Measurements from ENCODE around the gene DNAI7. TPM values are rescaled to one million over a fixed set of nuclear protein-coding genes. Genes with fewer than 3 reads are reported as not detected.

Gene DNAI7, protein sequence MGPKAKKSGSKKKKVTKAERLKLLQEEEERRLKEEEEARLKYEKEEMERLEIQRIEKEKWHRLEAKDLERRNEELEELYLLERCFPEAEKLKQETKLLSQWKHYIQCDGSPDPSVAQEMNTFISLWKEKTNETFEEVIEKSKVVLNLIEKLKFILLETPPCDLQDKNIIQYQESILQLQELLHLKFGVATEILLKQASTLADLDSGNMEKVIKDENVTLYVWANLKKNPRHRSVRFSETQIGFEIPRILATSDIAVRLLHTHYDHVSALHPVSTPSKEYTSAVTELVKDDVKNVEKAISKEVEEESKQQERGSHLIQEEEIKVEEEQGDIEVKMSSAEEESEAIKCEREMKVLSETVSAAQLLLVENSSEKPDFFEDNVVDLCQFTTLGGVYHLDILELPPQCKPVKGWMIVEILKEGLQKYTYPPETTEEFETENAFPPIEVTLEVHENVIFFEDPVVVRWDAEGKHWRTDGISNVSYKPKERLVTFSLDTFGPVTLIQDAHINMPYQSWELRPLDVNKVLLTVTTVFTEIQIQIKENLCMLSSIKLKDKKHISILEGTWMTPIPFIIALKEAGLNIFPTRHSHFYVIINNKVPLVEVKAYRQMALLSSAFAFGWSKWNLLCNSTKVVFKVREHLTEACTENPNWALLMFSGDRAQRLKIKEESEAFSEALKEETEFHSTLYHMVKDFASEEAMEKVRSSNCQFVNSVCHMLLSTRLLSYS
- 0.09 to 0.46 TPM (median 0.20 TPM) in 5 replicates for total RNA-seq (2022; extraction: Qiagen RNA extraction; ENCODE audit: low read depth)

DNA sequence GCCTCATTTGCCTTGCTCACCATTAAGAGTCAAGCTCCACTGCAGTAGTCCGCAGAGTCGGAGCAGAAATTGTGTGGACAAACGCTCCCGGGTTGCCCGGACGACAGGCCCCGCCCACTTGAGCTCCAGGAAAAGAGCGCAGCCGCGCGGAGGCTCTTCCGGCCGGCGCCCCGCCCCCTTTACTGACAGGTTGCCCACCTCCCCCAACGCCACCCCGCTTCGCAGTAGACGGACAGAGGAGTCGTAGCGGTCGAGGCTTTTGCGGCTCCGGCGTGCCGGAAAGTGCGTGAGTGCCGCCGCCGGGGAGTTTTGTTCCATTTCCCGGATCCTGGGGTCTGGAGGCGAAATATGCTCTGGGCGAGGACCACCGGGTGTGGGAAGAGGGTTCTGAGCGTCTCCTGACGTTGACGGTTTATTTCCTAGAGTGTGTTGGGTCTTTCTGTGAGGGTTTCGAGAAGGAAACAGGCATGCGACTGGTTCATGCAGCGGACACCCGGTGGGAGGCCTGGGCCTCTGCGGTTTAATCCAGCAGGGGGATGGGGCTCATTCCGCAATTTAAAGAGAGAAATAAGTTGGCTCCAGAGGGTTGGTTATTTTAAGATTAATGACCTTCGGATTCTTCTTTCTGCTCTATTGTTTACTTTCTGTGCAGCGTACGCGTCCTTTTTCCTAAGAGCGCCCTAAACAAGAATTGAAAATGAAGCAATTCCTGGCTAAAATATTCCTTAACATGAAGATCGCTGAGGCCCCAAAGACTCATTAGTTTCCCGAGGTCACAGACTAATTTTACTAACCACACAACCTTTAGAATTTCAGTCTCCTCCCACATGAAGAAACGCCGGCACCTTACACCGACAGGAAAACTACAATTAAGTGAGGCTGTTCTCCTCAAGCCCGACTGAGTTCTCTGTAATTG is at the start of gene DNAI7, which contains the start of gene ETFRF1:
Gene DNAI7, minus strand, starts transcription at position 105 of the 916 bp plus-strand sequence. Its CDS starts 82 bp downstream, at position 23.
Gene ETFRF1, plus strand, starts transcription at position 182 of the 916 bp plus-strand sequence. CDS start 8,720 bp downstream, outside the sequence.

Other genes with a start within 250 kb of the DNAI7 start
- 10.0 to 13.3 TPM (median 11.9 TPM) in 5 replicates for gene BCAT1, start 246.1 kb downstream of the DNAI7 start, total RNA-seq (2022; extraction: Qiagen RNA extraction; ENCODE audit: low read depth)
- gene ETFRF1, start 77 bp upstream of the DNAI7 start, total RNA-seq (2022; extraction: Qiagen RNA extraction; ENCODE audit: low read depth), result 9.3 to 10.3 TPM (median 10.2 TPM) in 5 replicates
- 10.6 to 18.7 TPM (median 16.3 TPM) in 5 replicates for gene KRAS, start 55.8 kb upstream of the DNAI7 start, total RNA-seq (2022; extraction: Qiagen RNA extraction; ENCODE audit: low read depth)